Dermis microvascular lymphatic vessel endothelial cell (primary cell): Measurements from ENCODE around the gene MTA3. TPM values are rescaled to one million over a fixed set of nuclear protein-coding genes. Genes with fewer than 3 reads are reported as not detected.
A peak's percentile ranks its signal among the peaks of the same experiment; 100 is the strongest.

Experiments used
- DNase-seq, 2 donors: peaks; one replicate each; pipeline versions ENCODE4 v3.0.0 to v3.0.0-alpha.2; 2010; ENCODE audit warnings: low read depth in 2 of 2
- total RNA-seq: library from RNA; depleted of rRNA; stranded (reverse); fragments of >200 nt; gene quantifications from 2 replicates; pipeline ENCODE4 v1.2.1, GENCODE V29; 2014

Gene MTA3
- total RNA-seq, 1 donor from 2014 or later, result 15.8 TPM

- no peak for DNase-seq
These were observed 193.1 kb downstream of the MTA3 start for GRCh38 chr2:42761554-42761953.

- no peak for DNase-seq
These were observed 193.7 kb downstream of the MTA3 start for GRCh38 chr2:42762155-42762554.

- DNase-seq, result no peak
These were observed 194.7 kb downstream of the MTA3 start for GRCh38 chr2:42762823-42763804.

GRCh38 chr2:42764096-42764495 is 195.7 kb downstream of the MTA3 start, which contains the start of gene OXER1:
Gene OXER1 (minus strand): TSS chr2:42764135. CDS start chr2:42764062, 73 bp downstream.
- DNase-seq, result no peak

- no peak for DNase-seq
These were observed 196.5 kb downstream of the MTA3 start for GRCh38 chr2:42764901-42765300.

- DNase-seq, result no peak
These were observed 197.3 kb downstream of the MTA3 start for GRCh38 chr2:42765686-42766085.

- DNase-seq, result no peak
These were observed 198.9 kb downstream of the MTA3 start for GRCh38 chr2:42767080-42767898.

- DNase-seq, result no peak
These were observed 199.7 kb downstream of the MTA3 start for GRCh38 chr2:42767899-42768705.

GRCh38 chr2:42768706-42769256 is 200.3 kb downstream of the MTA3 start:
- no peak for DNase-seq

GRCh38 chr2:42769583-42770287 is 201.3 kb downstream of the MTA3 start:
- no peak for DNase-seq

- DNase-seq, result peak; percentile 35 to 69
These were observed 202.1 kb downstream of the MTA3 start for GRCh38 chr2:42770288-42771131.

- DNase-seq, result no peak
These were observed 203.2 kb downstream of the MTA3 start for GRCh38 chr2:42771546-42772153.

- no peak for DNase-seq
These were observed 206.8 kb downstream of the MTA3 start for GRCh38 chr2:42775186-42775585.

GRCh38 chr2:42775810-42776209 is 207.4 kb downstream of the MTA3 start:
- no peak for DNase-seq

- no peak for DNase-seq
These were observed 209.7 kb downstream of the MTA3 start for GRCh38 chr2:42777883-42778805.

- no peak for DNase-seq
These were observed 212.7 kb downstream of the MTA3 start for GRCh38 chr2:42781181-42781580.

- DNase-seq, result no peak
These were observed 215.1 kb downstream of the MTA3 start for GRCh38 chr2:42783511-42783910.
